PC-3 (cell line): ENCODE data around the gene MAGEB10.

Source experiments
- CTCF ChIP-seq: fragments of 300-600 bp; sonication (generic); conservative IDR thresholded peaks from 2 replicates; pipeline ENCODE4 v1.5.1; 2017; ENCODE audit warnings: antibody characterized with exemption, low read depth, mild to moderate bottlenecking, low read length
- EZH2 ChIP-seq: fragments of 300-600 bp; sonication (generic); IDR thresholded peaks from one replicate; pipeline ENCODE4 v1.6.1; 2017; ENCODE audit warnings: antibody characterized with exemption, mild to moderate bottlenecking, low read length; ENCODE audit not compliant: unreplicated experiment
- EZH2phosphoT487 ChIP-seq: fragments of 300-600 bp; sonication (generic); IDR thresholded peaks from 2 replicates; pipeline ENCODE4 v1.6.1; 2018; ENCODE audit warnings: mild to moderate bottlenecking, antibody characterized with exemption, low read length, borderline replicate concordance

GRCh38 chrX:27823812-27824211 is 16.0 kb downstream of the MAGEB10 start:
- TF ChIP-seq CTCF (no peak), EZH2phosphoT487 (no peak), EZH2 (no peak)
